HG03558 (cell line): ENCODE data around the gene GPC6.
"Not testable (repeated sequence)": the region's sequence is repeated elsewhere in the genome, so short reads cannot be mapped to it uniquely, and the experiment has no call there.

Experiments used
- ATAC-seq: cut with Tn5 transposase; IDR thresholded peaks from one replicate; pipeline ENCODE4 v1.9.1; 2021; ENCODE audit warnings: moderate number of reproducible peaks; ENCODE audit not compliant: unreplicated experiment; ENCODE audit errors: extremely low read depth

Gene GPC6

DNA sequence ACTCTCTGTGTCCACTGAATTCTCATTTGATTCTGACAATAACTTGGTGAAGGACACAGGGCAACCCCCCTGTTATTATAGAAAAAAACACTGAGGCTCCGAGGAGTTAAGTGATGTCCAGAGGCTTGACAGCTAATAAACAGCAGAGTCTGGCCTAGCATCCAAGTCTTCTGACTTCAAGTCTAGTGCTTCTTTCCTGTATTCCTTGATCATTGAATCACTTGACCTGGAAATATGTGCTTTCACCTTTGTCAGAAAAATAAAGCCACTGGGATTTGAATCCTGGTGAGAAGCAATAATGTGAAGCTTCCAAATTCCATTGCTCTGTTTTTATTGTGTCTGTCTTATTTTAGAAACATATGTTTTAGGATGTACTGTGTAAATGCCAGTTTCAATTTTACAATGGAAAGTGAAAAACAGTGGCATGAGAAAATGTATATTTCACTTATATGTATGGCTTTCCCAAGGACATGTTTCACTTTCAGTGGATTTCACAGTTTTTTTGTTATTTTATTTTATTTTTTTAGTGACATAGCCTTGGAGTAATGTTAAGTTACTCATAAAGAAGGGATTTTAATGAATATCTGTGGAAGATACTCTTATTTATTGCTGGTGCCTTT lies 190.2 kb downstream of the GPC6 start:
- ATAC-seq: no peak

DNA sequence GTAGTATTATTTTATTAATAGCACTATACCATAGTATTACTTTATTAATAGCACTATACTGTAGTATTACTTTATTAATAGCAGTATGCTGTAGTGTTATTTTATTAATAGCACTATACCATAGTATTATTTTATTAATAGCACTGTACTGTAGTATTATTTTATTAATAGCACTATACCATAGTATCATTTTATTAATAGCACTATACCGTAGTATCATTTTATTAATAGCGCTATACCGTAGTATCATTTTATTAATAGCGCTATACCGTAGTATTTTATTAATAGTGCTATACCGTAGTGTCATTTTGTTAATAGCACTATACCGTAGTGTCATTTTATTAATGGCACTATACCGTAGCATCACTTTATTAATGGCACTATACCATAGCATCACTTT lies 191.8 kb downstream of the GPC6 start:
- no peak for ATAC-seq

DNA sequence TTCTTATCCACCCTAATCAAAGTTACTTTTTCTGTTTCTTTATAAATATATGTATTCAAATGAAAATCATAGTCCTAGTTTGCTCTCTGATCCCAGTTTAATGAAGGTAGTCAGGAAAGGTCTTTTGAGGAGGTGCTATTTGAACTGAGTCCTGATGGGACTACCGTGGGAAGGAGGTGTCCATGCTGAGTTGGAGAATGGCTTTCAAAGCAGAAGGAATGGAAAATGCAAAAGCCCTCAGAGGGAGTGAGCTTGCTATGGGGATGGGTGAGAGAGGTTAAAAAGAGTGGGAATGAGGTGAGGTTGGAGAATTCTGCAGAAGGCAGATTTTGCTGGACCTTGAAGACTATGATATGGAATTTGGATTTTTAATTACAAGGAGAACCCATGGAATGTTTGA lies 193.6 kb downstream of the GPC6 start:
- ATAC-seq: no peak

- ATAC-seq: no peak
Measured at GRCh38 chr13:93420887-93421286, 194.3 kb downstream of the GPC6 start.

- no peak for ATAC-seq
Measured at GRCh38 chr13:93422980-93423543, 196.5 kb downstream of the GPC6 start.

DNA sequence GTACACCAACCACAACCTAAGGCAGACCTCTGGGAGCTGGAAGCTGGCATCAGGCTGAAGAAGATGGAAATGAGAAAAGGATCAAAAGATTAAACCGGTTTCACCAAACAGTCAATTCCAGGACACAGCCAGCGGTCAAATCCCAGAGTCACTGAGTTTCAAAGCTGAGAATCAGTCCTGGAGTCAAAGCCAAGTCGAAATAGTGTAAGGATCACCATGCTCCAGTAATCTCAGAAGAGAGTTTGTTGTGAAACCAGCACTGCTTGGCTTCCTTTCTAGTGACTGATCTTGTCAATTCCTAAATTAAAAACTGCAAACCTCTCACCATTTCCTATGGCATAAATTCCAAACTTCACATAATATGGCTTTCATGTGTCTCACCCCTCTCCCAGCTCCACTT lies 198.8 kb downstream of the GPC6 start:
- no peak for ATAC-seq

DNA sequence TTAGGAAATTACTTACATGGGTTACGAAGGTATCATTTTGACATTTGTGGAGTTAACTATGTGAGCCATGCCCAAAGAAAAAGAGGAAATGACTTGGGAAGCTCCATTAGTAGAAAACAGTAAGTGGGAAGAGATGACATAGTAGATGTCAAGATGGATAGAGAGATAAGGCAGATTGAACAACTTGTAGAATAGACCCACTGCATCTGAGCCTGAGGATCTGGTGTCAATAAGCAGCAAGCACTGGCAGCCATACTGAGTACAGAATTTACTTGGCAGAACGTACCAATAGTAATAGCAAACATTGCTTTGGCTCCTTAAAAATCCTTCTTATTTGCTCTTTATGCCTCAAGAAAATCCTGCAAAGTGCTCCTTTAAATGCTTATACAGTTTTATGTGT lies 203.8 kb downstream of the GPC6 start:
- ATAC-seq: no peak

GRCh38 chr13:93435651-93436050 lies 209.0 kb downstream of the GPC6 start:
- ATAC-seq: no peak

GRCh38 chr13:93437081-93437480 lies 210.5 kb downstream of the GPC6 start:
- ATAC-seq: no peak

- ATAC-seq: no peak
Measured at GRCh38 chr13:93446238-93446637, 219.6 kb downstream of the GPC6 start.

- no peak for ATAC-seq
Measured at GRCh38 chr13:93450191-93450621, 223.6 kb downstream of the GPC6 start.

DNA sequence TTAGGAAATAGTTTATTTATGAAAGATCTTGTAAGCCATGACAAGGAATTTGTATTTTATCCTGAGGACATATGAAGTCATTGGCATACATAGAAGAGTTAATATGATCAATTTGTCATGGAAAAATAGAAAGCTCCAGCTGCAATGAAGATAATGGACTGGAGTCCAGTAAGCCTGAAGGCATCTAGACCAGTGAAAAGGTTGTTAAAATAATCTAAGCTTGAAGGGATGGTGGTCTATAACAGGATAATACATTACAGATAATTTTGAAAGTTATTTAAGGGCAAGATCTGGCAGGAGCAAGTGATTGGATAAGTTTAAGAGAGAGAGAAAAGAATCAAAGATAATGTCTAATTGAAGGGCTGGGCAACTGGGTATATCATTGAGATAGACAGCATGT lies 224.2 kb downstream of the GPC6 start:
- ATAC-seq: no peak

GRCh38 chr13:93454676-93455235 lies 228.1 kb downstream of the GPC6 start:
- ATAC-seq: not testable (repeated sequence)

GRCh38 chr13:93455861-93456260 lies 229.3 kb downstream of the GPC6 start:
- ATAC-seq: no peak

DNA sequence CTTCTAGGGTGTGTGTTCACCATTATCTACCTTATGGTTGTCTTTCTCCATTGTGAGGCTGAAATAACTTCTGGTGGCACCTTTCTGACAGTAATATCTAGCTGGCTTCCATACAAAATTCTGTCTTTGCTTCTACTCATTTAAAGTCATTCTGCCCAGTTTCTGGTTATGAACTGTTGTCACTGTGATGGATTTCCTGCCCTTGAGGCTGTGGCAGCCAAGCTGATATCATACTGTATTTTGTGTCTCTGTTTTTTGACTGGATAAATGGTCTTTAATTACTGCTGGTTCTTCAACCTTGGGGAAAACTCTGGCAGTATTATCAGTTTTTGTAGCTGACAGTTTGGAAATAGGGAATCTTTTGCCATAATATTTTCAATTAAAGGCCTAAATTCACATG lies 233.4 kb downstream of the GPC6 start:
- no peak for ATAC-seq

DNA sequence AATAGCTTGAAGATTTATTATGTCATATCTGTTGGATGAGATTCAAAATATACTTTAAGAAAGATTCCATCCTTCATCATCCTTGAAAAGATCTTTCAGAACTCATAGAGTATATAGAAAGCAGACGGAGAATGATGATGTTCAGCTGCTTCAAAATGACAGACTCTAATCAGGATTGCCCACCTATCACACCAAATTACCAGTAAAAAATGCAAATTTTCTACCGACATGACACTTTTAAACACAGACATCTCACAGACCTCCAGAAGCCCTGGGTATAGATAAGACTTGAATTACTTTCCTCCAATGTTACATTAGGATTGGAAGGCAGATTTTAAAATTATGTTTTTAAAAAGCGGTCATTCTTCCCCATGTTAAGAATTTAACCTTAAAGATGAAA lies 235.5 kb downstream of the GPC6 start:
- ATAC-seq: no peak

GRCh38 chr13:93466502-93467036 lies 240.0 kb downstream of the GPC6 start:
- ATAC-seq: no peak

DNA sequence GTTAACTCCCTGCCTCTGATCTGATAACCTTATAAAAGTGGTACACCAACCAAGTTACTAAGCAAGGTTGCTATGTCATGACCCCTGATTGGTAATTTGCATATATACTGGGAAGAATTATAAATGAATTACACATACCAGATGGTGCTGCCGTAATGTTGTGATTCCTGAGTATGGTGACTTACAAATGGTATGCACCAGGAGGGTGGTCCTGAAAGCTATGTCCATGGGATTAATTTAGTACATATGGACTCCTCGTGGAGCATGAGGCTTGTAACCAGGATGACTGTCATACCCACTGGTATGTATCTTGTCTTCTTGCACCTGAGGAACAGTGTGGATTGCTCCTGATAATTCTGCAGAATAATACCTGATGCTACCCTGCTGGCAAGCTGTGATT lies 240.6 kb downstream of the GPC6 start:
- ATAC-seq: no peak

DNA sequence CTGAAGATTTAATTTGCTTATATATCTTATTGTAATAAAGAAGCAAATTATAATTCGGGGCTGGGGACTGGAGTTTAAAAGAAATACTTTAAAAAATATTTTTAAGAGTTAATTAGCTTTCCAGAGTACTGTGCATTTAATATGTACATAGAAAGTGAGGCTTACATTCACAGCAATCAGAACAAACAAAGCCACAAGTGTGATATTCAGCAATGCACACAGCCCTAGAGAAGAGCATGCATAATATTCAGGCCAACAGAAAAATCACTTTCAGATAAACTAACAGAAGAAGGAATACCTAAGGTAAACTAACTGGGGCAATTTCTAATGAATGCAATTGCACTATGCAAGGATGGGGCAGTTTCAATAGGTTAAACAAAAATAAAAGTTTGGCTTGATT lies 241.8 kb downstream of the GPC6 start:
- no peak for ATAC-seq

DNA sequence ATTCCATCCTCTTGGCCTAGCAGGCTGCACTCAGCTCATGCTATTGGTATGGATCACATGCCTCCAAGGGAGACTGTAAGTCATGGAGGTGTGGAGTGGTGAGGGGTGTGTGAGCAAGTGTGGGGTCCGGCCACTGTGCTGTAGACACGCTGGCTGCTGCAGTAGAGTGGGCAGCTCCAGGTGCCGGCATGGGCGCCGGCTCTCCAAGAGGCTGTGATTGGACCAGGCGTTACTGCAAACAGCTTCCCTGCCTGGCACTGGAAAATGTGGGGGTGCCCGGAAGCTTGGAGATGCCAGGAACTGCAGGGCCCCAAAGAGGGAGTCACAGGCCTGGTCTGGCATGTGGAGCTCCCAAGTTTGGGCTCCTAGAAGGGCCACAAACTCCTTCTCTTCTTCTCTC lies 245.7 kb downstream of the GPC6 start:
- ATAC-seq: no peak

DNA sequence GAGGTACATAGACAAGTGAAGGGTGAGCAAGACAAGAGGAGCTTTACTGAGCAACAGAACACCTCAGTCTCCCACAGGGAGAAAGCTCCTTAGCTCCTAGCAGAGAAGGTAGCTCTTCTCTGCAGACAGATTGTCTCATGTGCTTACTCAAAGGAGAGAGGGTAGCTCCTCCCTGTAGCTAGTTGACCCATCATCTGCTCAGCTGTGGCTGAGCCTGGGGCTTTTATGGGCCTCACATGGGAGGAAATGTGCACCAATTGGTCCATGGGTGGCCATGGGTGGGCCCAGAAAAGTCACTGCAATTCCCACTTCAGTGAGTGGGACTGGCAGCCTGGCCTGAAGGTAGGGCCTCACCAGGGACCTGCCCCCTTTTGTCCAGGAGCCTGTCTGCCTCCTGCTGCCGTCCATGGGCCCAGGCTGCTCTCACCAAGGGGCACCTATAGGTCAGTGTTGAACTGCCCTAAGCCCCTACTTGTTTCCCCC lies 246.2 kb downstream of the GPC6 start:
- no peak for ATAC-seq
